A549 (cell line): Measurements from ENCODE around the gene HAUS6. TPM values are rescaled to one million over a fixed set of nuclear protein-coding genes. Genes with fewer than 3 reads are reported as not detected.

Experiments used
- ATAC-seq, 2 experiments: fragments of 200-7000 bp in 1 of 2; fragments of >200 bp in 1 of 2; cut with Nextera tagmentation in 1 of 2; cut with Tn5 transposase in 1 of 2; 3 replicates each; pipeline versions ENCODE4 v1.8.0 to v1.9.1; 2018 to 2020; ENCODE audit warnings: mild to moderate bottlenecking in 1 of 2, moderate library complexity in 1 of 2
- CTCF ChIA-PET: fragments of 300-600 bp; sonication (Branson Sonifier 250); formaldehyde crosslinking; extraction: SDS; loops from one replicate; lab custom pipeline; 2021; ENCODE audit warnings: antibody characterized with exemption, inconsistent platforms; lab: Yijun Ruan, JAX
- POLR2A ChIA-PET: fragments of 350-600 bp; formaldehyde crosslinking; extraction: SDS; loops from one replicate; lab custom pipeline; 2021; ENCODE audit warnings: antibody characterized with exemption, inconsistent platforms; lab: Yijun Ruan, JAX
- DNase-seq, 2 experiments: peaks; one replicate each; pipeline versions ENCODE4 v3.0.0 to v3.0.0-alpha.2; 2011 to 2016; ENCODE audit warnings: low read depth in 1 of 2, low spot score in 1 of 2
- FAIRE-seq: peaks from 2 replicates; lab custom pipeline; 2011; peaks lifted over from hg19 to GRCh38; lab: Jason Lieb, UNC
- H3K27ac ChIP-seq, 2 experiments: fragments of >200 bp; sonication (Bioruptor Twin); formaldehyde crosslinking; 3 replicates each; pipeline ENCODE4 v1.5.1; 2016 to 2017
- H3K4me1 ChIP-seq: fragments of >200 bp; sonication (Bioruptor Twin); formaldehyde crosslinking; 3 replicates; pipeline ENCODE4 v1.6.1; 2016
- H3K4me2 ChIP-seq: fragments of >200 bp; sonication (Bioruptor Twin); formaldehyde crosslinking; 3 replicates; pipeline ENCODE4 v1.6.1; 2016
- H3K4me3 ChIP-seq: fragments of >200 bp; sonication (Bioruptor Twin); formaldehyde crosslinking; 3 replicates; pipeline ENCODE4 v1.5.1; 2016
- H3K9me3 ChIP-seq: fragments of >200 bp; sonication (Bioruptor Twin); formaldehyde crosslinking; 3 replicates; pipeline ENCODE4 v1.6.1; 2016
- BCL3 ChIP-seq: fragments of >200 bp; sonication (Bioruptor Twin); formaldehyde crosslinking; IDR thresholded peaks from 3 replicates; pipeline ENCODE4 v1.6.1; 2016
- CBX8 ChIP-seq: fragments of 200-600 bp; sonication (generic); IDR thresholded peaks from 2 replicates; pipeline ENCODE4 v1.6.1; 2016
- CEBPB ChIP-seq, 2 experiments: fragments of >200 bp in 1 of 2; sonication (Bioruptor Twin) in 1 of 2; formaldehyde crosslinking in 1 of 2; IDR thresholded peaks; 2 replicates each; pipeline ENCODE4 v1.6.1; 2012 to 2016
- CHD2 ChIP-seq: fragments of 150-350 bp; IDR thresholded peaks from 2 replicates; pipeline ENCODE4 v1.6.1; 2014; ENCODE audit warnings: low read length; ENCODE audit not compliant: partially characterized antibody
- EHF ChIP-seq: fragments of 250-450 bp; sonication (Bioruptor Pico); IDR thresholded peaks from 2 replicates; pipeline ENCODE4 v1.5.0; 2020; ENCODE audit warnings: mild to moderate bottlenecking
- EHMT2 ChIP-seq: fragments of 200-600 bp; sonication (generic); IDR thresholded peaks from 2 replicates; pipeline ENCODE4 v1.6.1; 2016; ENCODE audit warnings: antibody characterized with exemption, low read depth, mild to moderate bottlenecking, moderate library complexity
- EP300 ChIP-seq, 2 experiments: fragments of >200 bp; sonication (Bioruptor Twin); formaldehyde crosslinking; IDR thresholded peaks; 2 replicates in 1 of 2; 3 replicates in 1 of 2; pipeline ENCODE4 v1.6.1; 2016 to 2017
- GATA3 ChIP-seq: IDR thresholded peaks from 2 replicates; pipeline ENCODE4 v1.6.1; 2012; ENCODE audit warnings: borderline replicate concordance
- HOXA7 ChIP-seq: fragments of 250-450 bp; sonication (Bioruptor Pico); IDR thresholded peaks from 2 replicates; pipeline ENCODE4 v1.5.0; 2020; ENCODE audit warnings: mild to moderate bottlenecking, moderate library complexity
- HOXB13 ChIP-seq: fragments of 250-450 bp; sonication (Bioruptor Pico); IDR thresholded peaks from 2 replicates; pipeline ENCODE4 v1.5.0; 2020; ENCODE audit warnings: low read depth, mild to moderate bottlenecking, moderate library complexity
- HOXB5 ChIP-seq: fragments of 250-450 bp; sonication (Bioruptor Pico); IDR thresholded peaks from 2 replicates; pipeline ENCODE4 v1.5.0; 2020; ENCODE audit warnings: mild to moderate bottlenecking, moderate library complexity
- JUN ChIP-seq, 2 experiments: fragments of >200 bp; sonication (Bioruptor Twin); formaldehyde crosslinking; IDR thresholded peaks; 2 replicates in 1 of 2; 3 replicates in 1 of 2; pipeline ENCODE4 v1.6.1; 2016 to 2017
- KDM5A ChIP-seq: fragments of 200-600 bp; sonication (generic); IDR thresholded peaks from 2 replicates; pipeline ENCODE4 v1.6.1; 2016; ENCODE audit warnings: antibody characterized with exemption, mild to moderate bottlenecking
- MAZ ChIP-seq: fragments of 150-350 bp; IDR thresholded peaks from 2 replicates; pipeline ENCODE4 v1.6.1; 2014; ENCODE audit warnings: antibody characterized with exemption, low read depth, low read length, borderline replicate concordance
- MYC ChIP-seq: IDR thresholded peaks from 2 replicates; pipeline ENCODE4 v1.6.1; 2012; ENCODE audit warnings: mild to moderate bottlenecking, inconsistent platforms, low read length, improper control_type of control experiment, borderline replicate concordance
- NR3C1 ChIP-seq: fragments of >200 bp; sonication (Bioruptor Twin); formaldehyde crosslinking; IDR thresholded peaks from 3 replicates; pipeline ENCODE4 v1.6.1; 2017
- PBX3 ChIP-seq: IDR thresholded peaks from 2 replicates; pipeline ENCODE4 v1.6.1; 2012
- PHF8 ChIP-seq: fragments of 200-600 bp; sonication (generic); IDR thresholded peaks from 2 replicates; pipeline ENCODE4 v1.6.1; 2016; ENCODE audit warnings: low read depth, mild to moderate bottlenecking, antibody characterized with exemption, moderate library complexity, borderline replicate concordance
- POLR2A ChIP-seq: IDR thresholded peaks from 2 replicates; pipeline ENCODE4 v1.6.1; 2012; ENCODE audit warnings: mild to moderate bottlenecking, low read length
- RAD21 ChIP-seq, 2 experiments: fragments of >200 bp in 1 of 2; sonication (Bioruptor Twin) in 1 of 2; formaldehyde crosslinking in 1 of 2; IDR thresholded peaks in 1 of 2; conservative IDR thresholded peaks in 1 of 2; 2 replicates in 1 of 2; 3 replicates in 1 of 2; pipeline ENCODE4 v1.6.1; 2012 to 2018; ENCODE audit warnings: inconsistent platforms in 1 of 2
- RCOR1 ChIP-seq: fragments of 150-350 bp; IDR thresholded peaks from 2 replicates; pipeline ENCODE4 v1.6.1; 2014; ENCODE audit warnings: antibody characterized with exemption, low read length, low read depth
- REST ChIP-seq: fragments of 200-600 bp; sonication (generic); IDR thresholded peaks from 2 replicates; pipeline ENCODE4 v1.6.1; 2016; ENCODE audit warnings: antibody characterized with exemption, mild to moderate bottlenecking, moderate library complexity
- RFX5 ChIP-seq: fragments of 450-650 bp; IDR thresholded peaks from 2 replicates; pipeline ENCODE4 v1.7.1; 2014; ENCODE audit warnings: antibody characterized with exemption, mild to moderate bottlenecking, moderate library complexity
- TFCP2L1 ChIP-seq: fragments of 250-450 bp; sonication (Bioruptor Pico); IDR thresholded peaks from 2 replicates; pipeline ENCODE4 v1.5.0; 2021; ENCODE audit warnings: mild to moderate bottlenecking
- TP53 ChIP-seq: fragments of 250-450 bp; sonication (Bioruptor Pico); IDR thresholded peaks from 2 replicates; pipeline ENCODE4 v1.5.0; 2021; ENCODE audit warnings: mild to moderate bottlenecking, moderate library complexity
- USF2 ChIP-seq: fragments of 450-650 bp; IDR thresholded peaks from 2 replicates; pipeline ENCODE4 v1.6.1; 2014; ENCODE audit warnings: antibody characterized with exemption
- ZC3H11A ChIP-seq: fragments of 450-650 bp; IDR thresholded peaks from 2 replicates; pipeline ENCODE4 v1.6.1; 2014; ENCODE audit warnings: antibody characterized with exemption, mild to moderate bottlenecking
- ZNF302 ChIP-seq: fragments of 250-450 bp; sonication (Bioruptor Pico); IDR thresholded peaks from 2 replicates; pipeline ENCODE4 v1.9.0; 2021; ENCODE audit warnings: inconsistent platforms, mild to moderate bottlenecking, moderate library complexity
- ZSCAN20 ChIP-seq: fragments of 250-450 bp; sonication (Bioruptor Pico); IDR thresholded peaks from 2 replicates; pipeline ENCODE4 v1.8.0; 2022; ENCODE audit warnings: mild to moderate bottlenecking, moderate library complexity
- WGBS: methylation state at CpG from one replicate; pipeline ENCODE4 v1.1.6; 2017; ENCODE audit errors: missing lambda C conversion rate; 5-methylcytosine and 5-hydroxymethylcytosine counted together
- polyA minus RNA-seq: library from RNA; depleted of rRNA, polyadenylated mRNA; stranded (reverse); fragments of >200 nt; gene quantifications from 2 replicates; pipeline ENCODE4 v1.2.3, GENCODE V29; 2011; rRNA and poly(A)+ RNA removed
- polyA plus RNA-seq, 4 experiments: library from polyadenylated mRNA; depleted of rRNA in 3 of 4; stranded (reverse); fragments of >200 nt; fragmentation: RNase III in 1 of 4; extraction: RNeasy Plus Mini Kit Qiagen cat#74134 plus additional on column Dnase treatment in 1 of 4; gene quantifications; 2 replicates in 3 of 4; 3 replicates in 1 of 4; pipeline ENCODE4 v1.2.3, GENCODE V29; 2011 to 2017
- TF ChIP-seq, protein P1 (sequence below): IDR thresholded peaks from 2 replicates; pipeline ENCODE4 v1.6.1; 2012
- TF ChIP-seq, protein P2 (sequence below): IDR thresholded peaks from 2 replicates; pipeline ENCODE4 v1.6.1; 2012; ENCODE audit warnings: low read depth, borderline replicate concordance
- TF ChIP-seq, protein P3 (sequence below): fragments of 250-450 bp; sonication (Bioruptor Pico); IDR thresholded peaks from 2 replicates; pipeline ENCODE4 v1.5.0; 2020; ENCODE audit warnings: low read depth, mild to moderate bottlenecking, moderate library complexity

Gene HAUS6
- polyA plus RNA-seq (2011; rRNA removed) (24.1 and 34.6 TPM in 2 replicates), polyA plus RNA-seq (2017; fragmentation: RNase III; extraction: RNeasy Plus Mini Kit Qiagen cat#74134 plus additional on column Dnase treatment) (21.9 to 23.8 TPM (median 22.4 TPM) in 3 replicates), polyA minus RNA-seq (12.4 and 13.5 TPM in 2 replicates)
- polyA plus RNA-seq (2012; cell fraction: cytosol; rRNA removed): 6.7 and 6.9 TPM in 2 replicates
- 5.7 and 8.0 TPM in 2 replicates for polyA plus RNA-seq (2012; cell fraction: nucleus; rRNA removed)

GRCh38 chr9:19102631-19103345 is at the start of gene HAUS6:
HAUS6 (minus strand) TSS chr9:19102904; CDS start chr9:19102651, 253 bp downstream.
- TF ChIP-seq MAZ (0 out of 2 replicates have a peak, but pooled peaks have one; percentile 24), HOXB5 (no peak), REST (no peak), POLR2A (peak; percentile 93), KDM5A (peak; percentile 64; the same call in 1 of the 2 replicates), CBX8 (no peak), CHD2 (no peak), ZNF302 (CRISPR knock-in tag) (no peak), RFX5 (no peak), ZC3H11A (no peak), EHF (CRISPR knock-in tag) (no peak), RAD21 (conservative IDR thresholded peaks at IDR 0.05 in 1 of 2, IDR thresholded peaks at IDR 0.05 in 1 of 2) (no peak; a peak in 1 of 5 replicates), MYC (peak; percentile 79; the same call in 1 of the 2 replicates), CEBPB (IDR thresholded peaks at IDR 0.05) (peak; percentile 30 to 75; a peak in 3 of 4 replicates), EHMT2 (no peak), TP53 (no peak), PHF8 (peak; percentile 15; the same call in 1 of the 2 replicates), PBX3 (no peak), TFCP2L1 (CRISPR knock-in tag) (no peak), HOXB13 (CRISPR knock-in tag) (no peak), NR3C1 (no peak), HOXA7 (CRISPR knock-in tag) (no peak), ZSCAN20 (CRISPR knock-in tag) (no peak), RCOR1 (no peak), USF2 (no peak), BCL3 (peak; percentile 92), EP300 (IDR thresholded peaks at IDR 0.05) (no peak), GATA3 (no peak), JUN (IDR thresholded peaks at IDR 0.05) (peak; percentile 78 to 79; a peak in 4 of 5 replicates)
- TF ChIP-seq, protein P1, sequence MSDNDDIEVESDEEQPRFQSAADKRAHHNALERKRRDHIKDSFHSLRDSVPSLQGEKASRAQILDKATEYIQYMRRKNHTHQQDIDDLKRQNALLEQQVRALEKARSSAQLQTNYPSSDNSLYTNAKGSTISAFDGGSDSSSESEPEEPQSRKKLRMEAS: peak; percentile 79
- TF ChIP-seq, protein P2, sequence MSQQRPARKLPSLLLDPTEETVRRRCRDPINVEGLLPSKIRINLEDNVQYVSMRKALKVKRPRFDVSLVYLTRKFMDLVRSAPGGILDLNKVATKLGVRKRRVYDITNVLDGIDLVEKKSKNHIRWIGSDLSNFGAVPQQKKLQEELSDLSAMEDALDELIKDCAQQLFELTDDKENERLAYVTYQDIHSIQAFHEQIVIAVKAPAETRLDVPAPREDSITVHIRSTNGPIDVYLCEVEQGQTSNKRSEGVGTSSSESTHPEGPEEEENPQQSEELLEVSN: peak; percentile 49; the same call in 1 of the 2 replicates
- TF ChIP-seq, protein P3, sequence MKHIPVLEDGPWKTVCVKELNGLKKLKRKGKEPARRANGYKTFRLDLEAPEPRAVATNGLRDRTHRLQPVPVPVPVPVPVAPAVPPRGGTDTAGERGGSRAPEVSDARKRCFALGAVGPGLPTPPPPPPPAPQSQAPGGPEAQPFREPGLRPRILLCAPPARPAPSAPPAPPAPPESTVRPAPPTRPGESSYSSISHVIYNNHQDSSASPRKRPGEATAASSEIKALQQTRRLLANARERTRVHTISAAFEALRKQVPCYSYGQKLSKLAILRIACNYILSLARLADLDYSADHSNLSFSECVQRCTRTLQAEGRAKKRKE (CRISPR knock-in tag): no peak
- peak within 1 kb of the TSS; percentile 98 for H3K4me3 ChIP-seq
- peaks cover 10% of the 10 kb centered on the region; the same call in 2 of the 3 replicates for H3K4me1 ChIP-seq
- peak; percentile 94 to 97 for DNase-seq
- peak within 1 kb of the TSS; percentile 90 for H3K4me2 ChIP-seq
- peak; percentile 43 for FAIRE-seq
- ATAC-seq: peak; percentile 99
- ChIA-PET POLR2A (no interaction called here), CTCF (no interaction called here)
- WGBS: 8% methylated on average over 45 of the region's 46 CpGs
- peak within 1 kb of the TSS; percentile 85 to 88 for H3K27ac ChIP-seq
- H3K9me3 ChIP-seq: no peaks in the 10 kb centered on the region
